ENCODE results near the gene PPP1R1C. TPM values are rescaled to one million over a fixed set of nuclear protein-coding genes. Genes with fewer than 3 reads are reported as not detected.

Gene PPP1R1C
- total RNA-seq, 4 donors from 2014 or later, result not detected

- DNase-seq (no peak), ATAC-seq (no peak)
- intact Hi-C loops (cut with DNase I; ENCODE audit: low total_unique reads) (loop anchor here (2.0 to 5.0 kb wide), 3 partner anchors 107 to 336 kb away; no protein-coding TSS in a partner anchor), in situ Hi-C loops (cut with MboI; ENCODE audit: low sequenced_read_pairs in 4 of 4) (loop anchor here (10.0 kb wide), 2 partner anchors 324 to 334 kb away; no protein-coding TSS in a partner anchor)
- TF ChIP-seq POLR2A (IDR thresholded peaks at IDR 0.05) (no peak), CTCF (IDR thresholded peaks at IDR 0.05 in 4 of 5, conservative IDR thresholded peaks at IDR 0.05 in 1 of 5) (no peak)
- H3K36me3 ChIP-seq, result no peaks in the 10 kb centered on the region
- no peaks in the 10 kb centered on the region for H3K9me3 ChIP-seq
- H3K27me3 ChIP-seq, result no peaks in the 10 kb centered on the region
- H3K4me3 ChIP-seq, result no peak overlapping the region
- peaks cover 0 to 4% of the 10 kb centered on the region in 2 donors for H3K4me1 ChIP-seq
- no peak overlapping the region for H3K27ac ChIP-seq
Observed at GRCh38 chr2:182078988-182079602, 93.4 kb downstream of the PPP1R1C start.

GRCh38 chr2:182080493-182080892 is 94.8 kb downstream of the PPP1R1C start:
- H3K27me3 ChIP-seq, result no peaks in the 10 kb centered on the region
- intact Hi-C loops (cut with DNase I; ENCODE audit: low total_unique reads), result no loop called here
- no peak overlapping the region for H3K4me3 ChIP-seq
- ATAC-seq (no peak), DNase-seq (no peak)
- in situ Hi-C loops (cut with MboI; ENCODE audit: low sequenced_read_pairs in 4 of 4), result no loop called here
- no peaks in the 10 kb centered on the region for H3K9me3 ChIP-seq
- no peak overlapping the region for H3K27ac ChIP-seq
- H3K4me1 ChIP-seq, result peaks cover 0 to 4% of the 10 kb centered on the region in 2 donors
- no peaks in the 10 kb centered on the region for H3K36me3 ChIP-seq
- TF ChIP-seq CTCF (IDR thresholded peaks at IDR 0.05 in 4 of 5, conservative IDR thresholded peaks at IDR 0.05 in 1 of 5), result no peak
- no peak for TF ChIP-seq POLR2A (IDR thresholded peaks at IDR 0.05)

- ATAC-seq (no peak), DNase-seq (no peak)
- H3K9me3 ChIP-seq, result no peaks in the 10 kb centered on the region
- H3K4me3 ChIP-seq, result no peak overlapping the region
- no peak overlapping the region for H3K27ac ChIP-seq
- intact Hi-C loops (cut with DNase I; ENCODE audit: low total_unique reads) (no loop called here), in situ Hi-C loops (cut with MboI; ENCODE audit: low sequenced_read_pairs in 4 of 4) (no loop called here)
- H3K27me3 ChIP-seq, result no peaks in the 10 kb centered on the region
- TF ChIP-seq CTCF (IDR thresholded peaks at IDR 0.05 in 4 of 5, conservative IDR thresholded peaks at IDR 0.05 in 1 of 5), result no peak
- TF ChIP-seq POLR2A (IDR thresholded peaks at IDR 0.05), result no peak
- no peaks in the 10 kb centered on the region for H3K36me3 ChIP-seq
- peaks cover 0 to 4% of the 10 kb centered on the region in 2 donors for H3K4me1 ChIP-seq
Observed at GRCh38 chr2:182081602-182082260, 96.1 kb downstream of the PPP1R1C start.

- no peak overlapping the region for H3K27ac ChIP-seq
- DNase-seq (no peak), ATAC-seq (no peak)
- intact Hi-C loops (cut with DNase I; ENCODE audit: low total_unique reads), result no loop called here
- peaks cover 3 to 11% of the 10 kb centered on the region in 2 donors for H3K4me1 ChIP-seq
- H3K36me3 ChIP-seq, result no peaks in the 10 kb centered on the region
- H3K9me3 ChIP-seq, result no peaks in the 10 kb centered on the region
- no peak for TF ChIP-seq POLR2A (IDR thresholded peaks at IDR 0.05)
- TF ChIP-seq CTCF (IDR thresholded peaks at IDR 0.05 in 4 of 5, conservative IDR thresholded peaks at IDR 0.05 in 1 of 5), result no peak
- H3K4me3 ChIP-seq, result no peak overlapping the region
- no peaks in the 10 kb centered on the region for H3K27me3 ChIP-seq
- in situ Hi-C loops (cut with MboI; ENCODE audit: low sequenced_read_pairs in 4 of 4), result no loop called here
Observed at GRCh38 chr2:182088681-182089320, 103.1 kb downstream of the PPP1R1C start.
